KG1 (cell line): ENCODE data around the gene PPP1R1C.
"Not testable (repeated sequence)": the region's sequence is repeated elsewhere in the genome, so short reads cannot be mapped to it uniquely, and the experiment has no call there.

Experiments
- DNase-seq: peaks from one replicate; lab custom pipeline; 2025; lab: John Stamatoyannopoulos, UW

The PPP1R1C gene

DNA sequence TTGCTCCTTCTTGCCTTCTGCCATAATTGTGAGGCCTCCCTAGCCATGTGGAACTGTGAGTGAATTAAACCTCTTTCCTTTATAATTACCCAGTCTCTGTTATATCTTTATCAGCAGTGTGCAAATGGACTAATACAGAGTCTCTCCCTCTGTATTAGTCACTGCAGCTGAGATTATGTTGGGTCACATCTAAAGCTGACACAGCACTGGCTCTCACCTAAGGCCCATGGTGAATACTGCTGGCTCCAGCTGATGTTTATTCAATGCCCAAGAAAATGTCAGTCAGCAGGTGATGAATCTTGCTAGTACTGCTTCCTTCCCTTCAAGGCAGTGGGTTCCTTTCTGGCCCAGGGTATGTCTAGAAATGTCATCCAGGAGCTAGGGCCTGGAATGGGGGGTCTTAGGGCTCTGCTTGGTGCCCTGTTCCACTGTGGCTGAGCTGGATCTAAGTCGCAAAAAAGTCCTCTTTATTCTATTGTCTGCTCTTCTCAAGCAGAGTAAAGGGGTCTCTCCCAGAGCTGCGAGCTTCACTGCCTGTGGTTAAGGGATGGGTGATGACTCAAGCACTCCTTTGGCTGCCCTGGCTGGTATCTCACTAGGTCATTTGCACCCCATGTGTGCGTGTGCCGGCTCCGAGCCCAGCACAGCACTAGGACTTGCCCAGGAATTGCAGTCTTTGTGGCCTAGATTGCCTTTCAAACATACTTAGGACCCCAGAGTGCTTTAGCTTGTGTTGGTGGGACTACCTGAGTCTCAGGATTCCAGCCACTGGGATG, 29.9 kb downstream of the PPP1R1C start:
- DNase-seq, result no peak

DNA sequence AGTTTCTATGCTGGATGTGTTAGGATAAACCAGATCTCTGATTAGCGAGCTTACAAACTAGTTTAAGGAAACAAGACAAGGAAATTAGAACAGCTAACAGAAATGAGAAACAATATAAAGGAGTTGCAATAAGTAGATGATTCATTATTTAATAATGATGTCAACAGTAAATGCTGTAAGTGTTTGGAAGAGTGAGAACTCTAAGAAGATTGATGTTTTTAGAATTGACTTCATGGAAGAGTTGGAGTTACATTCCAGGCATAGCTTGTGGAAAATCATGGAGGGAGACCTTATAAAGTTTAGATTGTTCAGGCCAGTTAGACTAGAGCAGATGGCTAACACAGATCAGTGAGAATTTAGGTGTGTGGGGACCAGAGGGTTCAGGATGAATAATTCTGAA, 32.6 kb downstream of the PPP1R1C start:
- DNase-seq, result no peak

- DNase-seq, result no peak
These were observed 34.1 kb downstream of the PPP1R1C start for GRCh38 chr2:182019731-182020130.

DNA sequence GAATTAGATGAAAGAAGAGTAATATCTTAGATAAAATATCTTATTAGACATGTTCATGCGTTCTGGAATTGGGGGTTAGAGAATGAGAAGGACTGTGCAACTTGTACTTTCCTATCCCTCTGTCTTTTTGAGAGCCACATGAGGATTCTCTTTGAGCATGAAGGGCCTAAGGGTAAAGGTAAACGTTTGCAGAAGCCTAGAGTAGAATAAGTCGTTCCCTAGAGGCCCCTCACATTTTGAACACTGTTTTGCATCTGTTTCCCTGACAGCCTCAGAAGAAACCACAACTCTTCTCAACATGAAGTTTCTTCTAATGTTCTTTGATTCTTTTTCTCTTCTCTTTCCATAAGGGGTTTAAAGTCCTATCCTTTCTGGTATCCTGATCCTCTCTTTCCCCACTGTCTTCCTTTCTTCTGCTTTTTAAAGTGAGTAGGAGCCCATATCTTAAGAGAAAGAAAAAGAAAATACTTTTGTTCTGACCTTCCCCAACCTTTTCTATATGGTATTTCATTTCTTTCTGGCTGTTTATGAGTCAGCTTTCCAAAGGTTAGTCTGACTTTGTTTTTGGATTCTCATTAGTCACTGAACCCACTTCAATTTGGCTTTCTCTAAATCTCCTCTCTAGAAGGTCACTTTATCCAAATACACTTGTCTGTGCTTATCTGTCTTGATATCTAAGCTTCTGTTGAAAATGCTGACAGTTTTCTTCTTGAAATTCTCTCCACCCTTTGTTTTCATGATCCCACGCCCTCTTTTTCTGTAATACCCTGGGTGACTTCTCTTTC, 34.8 kb downstream of the PPP1R1C start:
- no peak for DNase-seq

- DNase-seq, result no peak
These were observed 37.6 kb downstream of the PPP1R1C start for GRCh38 chr2:182023235-182023634.

- not testable (repeated sequence) for DNase-seq
These were observed 45.2 kb downstream of the PPP1R1C start for GRCh38 chr2:182030875-182031274.

DNA sequence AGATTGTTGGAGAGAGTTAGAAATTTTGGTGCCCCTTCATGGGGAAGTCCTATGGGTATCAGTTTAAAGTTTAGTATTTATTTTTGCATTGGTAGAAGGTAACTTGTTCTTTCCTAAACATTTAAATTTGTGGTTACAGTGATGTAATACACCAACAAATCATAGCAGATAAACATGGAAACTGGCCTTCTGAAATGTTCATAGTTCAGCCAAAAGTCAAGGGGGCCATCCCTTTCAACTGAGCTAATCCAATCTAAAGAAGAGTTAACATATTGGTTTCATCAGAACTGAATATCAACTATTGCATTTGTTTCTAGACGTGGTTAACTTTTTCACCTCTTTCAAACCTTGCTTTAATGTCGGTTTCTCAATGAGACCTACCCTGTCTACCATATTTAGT, 46.3 kb downstream of the PPP1R1C start:
- DNase-seq, result no peak

- no peak for DNase-seq
These were observed 47.8 kb downstream of the PPP1R1C start for GRCh38 chr2:182033449-182033848.

- no peak for DNase-seq
These were observed 52.9 kb downstream of the PPP1R1C start for GRCh38 chr2:182038576-182038975.

DNA sequence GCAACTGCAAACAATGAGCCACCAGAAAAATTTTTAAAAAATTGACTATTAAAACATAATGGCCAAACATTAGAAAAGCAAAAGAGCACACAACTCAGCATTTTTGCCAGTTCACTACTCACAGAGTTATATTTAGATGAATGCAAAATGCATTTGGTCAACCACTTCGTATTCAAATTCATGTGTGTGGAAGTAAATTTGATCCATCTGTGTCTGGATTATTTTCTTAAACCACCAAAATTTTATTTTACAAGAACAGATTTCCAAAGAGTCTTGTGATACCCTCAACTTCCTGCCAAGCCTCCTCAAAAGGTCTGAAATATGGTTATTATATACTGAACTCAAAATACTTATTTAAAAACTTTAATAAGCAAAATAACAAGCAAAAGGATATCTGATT, 57.4 kb downstream of the PPP1R1C start:
- DNase-seq, result no peak

- DNase-seq, result no peak
These were observed 58.2 kb downstream of the PPP1R1C start for GRCh38 chr2:182043861-182044260.

- no peak for DNase-seq
These were observed 61.9 kb downstream of the PPP1R1C start for GRCh38 chr2:182047544-182047943.

DNA sequence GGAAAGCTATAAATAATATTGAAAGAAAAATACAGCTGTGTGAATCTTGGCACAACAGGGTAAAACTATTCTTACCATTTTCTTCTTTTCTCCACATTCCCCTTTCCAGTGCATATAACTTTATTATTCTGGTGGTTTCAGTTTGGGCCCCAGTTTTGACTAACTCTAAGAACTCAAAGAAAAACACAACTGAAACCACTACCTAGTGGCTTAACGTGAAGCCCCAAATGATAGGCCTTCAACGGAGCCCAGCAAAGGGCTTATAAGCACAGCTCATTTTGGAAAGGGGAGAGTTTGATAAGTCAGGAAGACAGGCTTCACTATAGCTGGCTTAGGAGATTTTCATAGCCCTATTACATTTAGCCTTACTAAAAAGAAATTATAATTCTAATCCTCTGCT, 62.4 kb downstream of the PPP1R1C start:
- DNase-seq, result no peak

- DNase-seq, result no peak
These were observed 63.0 kb downstream of the PPP1R1C start for GRCh38 chr2:182048621-182049020.

- DNase-seq, result no peak
These were observed 63.9 kb downstream of the PPP1R1C start for GRCh38 chr2:182049372-182050148.

- no peak for DNase-seq
These were observed 64.9 kb downstream of the PPP1R1C start for GRCh38 chr2:182050333-182051135.

GRCh38 chr2:182055993-182056392, 70.3 kb downstream of the PPP1R1C start:
- DNase-seq, result no peak

- no peak for DNase-seq
These were observed 71.3 kb downstream of the PPP1R1C start for GRCh38 chr2:182057002-182057401.

DNA sequence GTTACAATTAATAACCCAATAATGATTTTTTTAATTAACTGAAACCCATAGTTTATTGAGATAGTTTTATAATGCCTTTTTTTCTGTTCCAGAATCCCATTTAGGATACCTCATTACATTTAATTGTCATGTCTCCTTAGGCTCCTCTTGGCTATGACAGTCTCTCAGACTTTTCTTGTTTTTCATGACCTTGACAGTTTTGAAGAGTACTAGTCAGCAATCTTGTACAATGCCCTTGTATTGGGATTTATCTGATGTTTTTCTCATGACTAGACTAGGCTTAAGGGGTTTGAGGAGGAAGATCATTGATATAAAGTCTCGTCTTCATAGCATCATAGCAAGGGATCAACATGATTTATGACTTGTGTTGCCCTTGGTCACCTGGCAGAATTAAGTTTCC, 72.4 kb downstream of the PPP1R1C start:
- DNase-seq, result no peak

DNA sequence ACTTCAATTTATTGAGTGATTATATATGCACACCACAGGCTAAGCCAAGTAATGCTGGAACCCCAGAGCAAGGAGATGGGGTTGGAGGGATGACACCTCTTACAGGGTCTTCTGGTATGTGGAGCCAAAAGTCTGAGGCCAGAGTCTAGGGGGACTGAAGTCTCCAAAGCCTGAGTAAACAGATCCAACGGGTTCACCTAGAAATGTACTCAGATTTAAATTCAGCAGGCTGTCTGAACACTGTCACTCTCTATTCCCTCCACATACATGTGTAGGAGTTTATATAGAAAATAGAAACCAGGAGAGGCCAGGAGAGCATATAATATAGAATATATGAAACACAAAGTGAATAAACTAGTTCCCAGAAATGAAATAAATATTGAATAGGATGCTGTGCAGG, 76.1 kb downstream of the PPP1R1C start:
- no peak for DNase-seq

DNA sequence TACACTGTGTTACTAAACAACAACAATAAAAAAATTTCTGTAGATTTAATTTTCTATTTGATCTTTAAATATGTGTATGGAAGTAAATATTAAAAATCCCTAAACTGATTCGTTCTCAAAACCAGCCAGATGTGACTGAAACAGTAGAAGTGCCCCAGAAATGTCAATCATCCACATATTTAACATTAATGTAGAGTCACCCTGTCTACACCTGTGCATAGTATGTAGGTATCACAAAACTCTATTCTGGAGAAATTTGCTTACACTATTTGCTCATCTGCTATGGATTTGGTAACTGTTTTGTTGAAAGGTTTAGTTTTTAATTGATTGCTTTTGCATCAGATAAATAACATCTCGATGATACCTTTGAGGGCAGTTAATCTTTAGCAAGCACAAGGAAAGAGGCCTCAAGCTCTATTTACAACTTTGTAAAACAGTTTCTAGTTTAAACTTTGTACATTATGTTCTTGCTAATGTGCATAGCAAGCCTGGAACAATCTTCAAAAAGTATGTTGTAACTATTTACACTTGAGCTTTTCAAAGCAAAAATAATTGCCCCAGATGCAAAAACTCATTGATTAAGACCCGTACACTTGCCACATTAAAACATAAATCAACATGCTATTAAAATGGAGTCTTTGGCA, 76.8 kb downstream of the PPP1R1C start:
- DNase-seq, result no peak
